Osteoblast (primary cell): ENCODE measurements around the gene ZNF184. TPM values are rescaled to one million over a fixed set of nuclear protein-coding genes. Genes with fewer than 3 reads are reported as not detected.

ENCODE experiments used
- DNase-seq: peaks from one replicate; pipeline ENCODE4 v3.0.0; 2011; ENCODE audit warnings: low spot score, mixed read lengths; ENCODE audit not compliant: insufficient read length; ENCODE audit errors: missing footprints
- H2AFZ ChIP-seq: 2 replicates; pipeline ENCODE4 v1.6.0; 2011; ENCODE audit warnings: mild to moderate bottlenecking, low read length
- H3K27ac ChIP-seq: 2 replicates; pipeline ENCODE4 v1.5.1; 2011; ENCODE audit warnings: mild to moderate bottlenecking, low read depth, low read length, moderate library complexity
- H3K27me3 ChIP-seq: 2 replicates; pipeline ENCODE4 v1.6.0; 2012; ENCODE audit warnings: mild to moderate bottlenecking, control low read depth, inconsistent platforms, low read length, moderate library complexity; ENCODE audit not compliant: insufficient read depth
- H3K36me3 ChIP-seq: 2 replicates; pipeline ENCODE4 v1.5.1; 2011; ENCODE audit warnings: mild to moderate bottlenecking, low read length, control low read depth, moderate library complexity; ENCODE audit not compliant: insufficient read depth
- H3K4me1 ChIP-seq: 2 replicates; pipeline ENCODE4 v1.5.1; 2011; ENCODE audit warnings: mild to moderate bottlenecking, low read length, control low read depth, moderate library complexity; ENCODE audit not compliant: insufficient read depth
- H3K4me2 ChIP-seq: 2 replicates; pipeline ENCODE4 v1.6.0; 2011; ENCODE audit warnings: mild to moderate bottlenecking, low read length; ENCODE audit not compliant: insufficient read depth
- H3K4me3 ChIP-seq: fragments of 200-600 bp; sonication (generic); 3 replicates; pipeline ENCODE4 v1.5.1; 2012; ENCODE audit warnings: mild to moderate bottlenecking, low read length, inconsistent platforms; ENCODE audit not compliant: insufficient read depth
- H3K79me2 ChIP-seq: 2 replicates; pipeline ENCODE4 v1.6.0; 2012; ENCODE audit warnings: mild to moderate bottlenecking, low read length, control low read depth, inconsistent platforms; ENCODE audit not compliant: insufficient read depth
- H3K9me3 ChIP-seq: 2 replicates; pipeline ENCODE4 v1.5.1; 2011; ENCODE audit warnings: low read depth, low read length, control low read depth
- H4K20me1 ChIP-seq: 2 replicates; pipeline ENCODE4 v1.6.0; 2012; ENCODE audit warnings: mild to moderate bottlenecking, low read length, control low read depth; ENCODE audit not compliant: insufficient read depth
- CTCF ChIP-seq: IDR thresholded peaks from 2 replicates; pipeline ENCODE4 v1.5.1; 2011; ENCODE audit warnings: mild to moderate bottlenecking, low read depth, low read length, moderate library complexity; ENCODE audit errors: extremely low read depth
- total RNA-seq: library from RNA; depleted of rRNA; stranded (reverse); fragments of >200 nt; gene quantifications from 2 replicates; pipeline ENCODE4 v1.2.3, GENCODE V29; 2012

Gene ZNF184
- total RNA-seq, 1 donor, result 9.8 TPM

- no peak overlapping the region for H3K4me2 ChIP-seq
Measured at GRCh38 chr6:27468334-27468733, 4.6 kb downstream of the ZNF184 start.

GRCh38 chr6:27452496-27452897 lies 20.4 kb downstream of the ZNF184 start:
- Histone ChIP-seq H3K36me3 (peaks cover 57% of the 10 kb centered on the region), H3K4me1 (no peaks in the 10 kb centered on the region), H3K27ac (no peak overlapping the region), H3K79me2 (no peaks in the 10 kb centered on the region), H3K27me3 (no peaks in the 10 kb centered on the region), H3K4me3 (no peak overlapping the region), H2AFZ (no peak overlapping the region), H4K20me1 (no peaks in the 10 kb centered on the region), H3K9me3 (peaks cover 55% of the 10 kb centered on the region), H3K4me2 (no peak overlapping the region)
- no peak for TF ChIP-seq CTCF
- no peak for DNase-seq

More at GRCh38 chr6:27468334-27468733, 4.6 kb downstream of the ZNF184 start:
- H3K36me3 ChIP-seq, result peaks cover 25% of the 10 kb centered on the region
- H4K20me1 ChIP-seq, result no peaks in the 10 kb centered on the region
- H3K9me3 ChIP-seq, result no peaks in the 10 kb centered on the region
- H3K4me3 ChIP-seq, result no peak overlapping the region
- H3K4me1 ChIP-seq, result peaks cover 12% of the 10 kb centered on the region
- no peak overlapping the region for H2AFZ ChIP-seq
- H3K27me3 ChIP-seq, result no peaks in the 10 kb centered on the region
- no peak for DNase-seq
- TF ChIP-seq CTCF, result no peak
- no peak overlapping the region for H3K27ac ChIP-seq
- peaks cover 18% of the 10 kb centered on the region for H3K79me2 ChIP-seq

DNA sequence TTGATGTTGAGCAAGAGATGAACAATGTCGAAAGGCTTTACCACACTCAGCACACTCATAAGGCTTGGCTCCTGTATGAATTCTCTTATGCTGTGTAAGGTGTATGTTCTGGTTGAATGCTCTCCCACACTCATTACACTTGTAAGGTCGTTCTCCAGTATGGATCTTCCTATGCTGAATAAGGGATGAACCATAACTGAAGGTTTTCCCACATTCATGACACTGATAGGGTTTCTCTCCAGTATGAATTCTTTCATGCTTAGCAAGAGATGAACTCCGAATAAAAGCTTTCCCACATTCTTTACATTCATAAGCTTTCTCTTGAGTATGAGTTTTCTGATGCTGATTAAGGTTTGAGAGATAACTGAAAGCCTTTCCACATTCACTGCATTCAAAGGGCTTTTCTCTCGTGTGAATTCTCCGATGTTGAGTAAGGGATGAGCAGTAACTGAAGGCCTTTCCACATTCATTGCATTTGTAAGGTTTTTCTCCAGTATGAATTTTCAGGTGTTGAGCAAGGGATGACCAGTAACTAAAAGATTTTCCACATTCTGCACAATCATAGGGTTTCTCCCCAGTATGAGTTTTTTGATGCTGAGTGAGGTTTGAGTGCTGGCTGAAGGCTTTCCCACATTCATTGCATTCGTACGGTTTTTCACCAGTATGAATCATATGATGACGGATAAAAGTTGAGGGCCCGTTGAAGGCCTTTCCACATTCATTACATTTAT lies 21.1 kb downstream of the ZNF184 start:
- Histone ChIP-seq H3K4me1 (no peaks in the 10 kb centered on the region), H3K4me3 (no peak overlapping the region), H3K36me3 (peaks cover 51% of the 10 kb centered on the region), H3K27me3 (no peaks in the 10 kb centered on the region), H3K4me2 (no peak overlapping the region), H3K79me2 (no peaks in the 10 kb centered on the region), H4K20me1 (no peaks in the 10 kb centered on the region), H3K27ac (no peak overlapping the region), H2AFZ (no peak overlapping the region), H3K9me3 (peaks cover 55% of the 10 kb centered on the region)
- no peak for TF ChIP-seq CTCF
- DNase-seq, result no peak

GRCh38 chr6:27448456-27448855 lies 24.4 kb downstream of the ZNF184 start:
- Histone ChIP-seq H3K4me2 (no peak overlapping the region), H3K27me3 (no peaks in the 10 kb centered on the region), H3K4me1 (no peaks in the 10 kb centered on the region), H4K20me1 (no peaks in the 10 kb centered on the region), H3K4me3 (no peak overlapping the region), H3K27ac (no peak overlapping the region), H3K79me2 (no peaks in the 10 kb centered on the region), H3K9me3 (peaks cover 42% of the 10 kb centered on the region), H3K36me3 (peaks cover 19% of the 10 kb centered on the region), H2AFZ (no peak overlapping the region)
- DNase-seq, result no peak
- TF ChIP-seq CTCF, result no peak
